WTC11 (cell line): Measurements from ENCODE around the gene FILIP1L.

Experiments used
- NFYB ChIP-seq: sonication (generic); formaldehyde crosslinking; conservative IDR thresholded peaks from 2 replicates; pipeline ENCODE4 v1.8.0; 2022; ENCODE audit warnings: low read depth, missing genetic modification reagents
- NR2C2 ChIP-seq: sonication (generic); formaldehyde crosslinking; IDR thresholded peaks from 2 replicates; pipeline ENCODE4 v1.8.0; 2022; ENCODE audit warnings: mild to moderate bottlenecking, missing genetic modification reagents
- ZNF423 ChIP-seq: fragments of 250-450 bp; sonication (Bioruptor Pico); IDR thresholded peaks from 2 replicates; pipeline ENCODE4 v2.1.2; 2022; ENCODE audit warnings: mild to moderate bottlenecking, moderate library complexity

DNA sequence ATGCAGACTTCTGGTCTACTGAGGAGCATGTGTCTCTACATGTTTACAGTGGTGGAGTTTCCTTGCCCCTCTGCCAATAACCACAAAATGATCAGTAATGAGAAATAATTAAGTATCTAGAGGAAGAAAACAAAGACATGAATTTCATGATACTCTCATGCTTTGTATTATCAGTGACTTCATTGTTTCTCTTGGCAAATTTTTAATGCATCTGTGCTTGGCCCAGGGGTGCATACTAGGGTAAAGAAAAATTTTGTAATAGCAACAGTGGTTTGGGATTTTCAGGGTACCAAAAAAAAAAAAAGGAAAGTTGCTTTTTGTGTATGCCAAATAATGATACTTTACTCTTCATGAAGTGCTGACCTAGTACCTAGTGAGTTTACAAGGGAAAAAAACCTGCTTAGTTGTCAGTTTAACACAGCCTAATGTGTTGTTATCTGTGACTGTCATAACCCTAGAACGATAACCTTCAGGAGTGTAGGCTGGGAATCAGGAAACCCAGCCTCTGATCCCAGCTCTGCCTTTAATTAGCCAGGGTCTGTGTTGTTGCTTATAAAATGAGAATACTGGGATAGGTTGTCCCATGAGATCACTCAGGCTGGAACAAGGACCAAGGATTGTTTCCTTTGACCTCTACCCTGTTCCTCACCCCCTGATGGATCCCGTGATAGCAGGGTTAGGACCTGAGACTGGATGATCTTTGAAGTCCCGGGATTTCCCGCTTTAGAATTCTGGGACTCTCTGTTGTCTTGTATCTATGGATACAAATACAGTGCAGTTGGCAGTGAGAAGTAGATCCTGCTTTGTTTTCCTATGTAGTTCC lies 179.1 kb downstream of the FILIP1L start:
- no peak for TF ChIP-seq ZNF423 (CRISPR knock-in tag)
- TF ChIP-seq NFYB = no peak
- no peak for TF ChIP-seq NR2C2 (CRISPR knock-in tag)
